ENCODE results near the gene SH2D2A. TPM values are rescaled to one million over a fixed set of nuclear protein-coding genes. Genes with fewer than 3 reads are reported as not detected.

SH2D2A gene
- polyA plus RNA-seq, 2 donors = 0.90 to 1.00 TPM

DNA sequence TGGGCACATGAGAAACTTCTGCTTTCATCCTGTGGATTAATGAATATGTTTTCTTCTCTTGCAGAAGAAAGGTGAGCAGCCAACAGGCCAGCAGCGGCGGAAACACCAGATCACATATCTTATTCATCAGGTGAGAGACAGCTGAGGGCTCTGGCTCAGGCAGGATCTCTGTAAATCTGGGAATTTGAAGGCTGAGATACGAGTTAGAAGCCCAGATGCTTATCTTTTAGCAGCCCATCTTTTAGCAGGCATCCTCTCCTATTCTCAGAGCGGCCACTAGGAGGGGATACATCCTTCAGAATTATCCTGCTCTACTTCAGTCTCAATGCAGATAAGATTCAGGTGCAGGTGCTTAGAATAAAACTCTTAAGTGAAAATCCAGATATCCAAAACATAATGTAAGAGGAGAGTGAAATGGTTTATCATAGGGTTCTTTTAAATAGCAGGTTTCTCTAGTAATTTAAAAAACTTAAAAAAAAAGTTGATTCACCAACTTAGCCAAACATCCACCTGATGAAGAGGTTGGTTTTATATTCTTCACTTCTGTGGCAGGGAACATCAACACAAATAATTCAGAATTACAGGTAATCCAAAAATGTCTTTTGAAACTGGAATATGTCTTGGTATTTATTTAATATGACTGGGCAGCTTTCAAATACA lies 19.3 kb downstream of the SH2D2A start:
- Histone ChIP-seq H3K36me3 (ENCODE audit: control insufficient read depth in 2 of 2, insufficient read depth in 2 of 2, low read length in 1 of 2) (peaks cover 34 to 39% of the 10 kb centered on the region in 2 donors), H3K27ac (ENCODE audit: low read depth in 2 of 2, low read length in 1 of 2) (no peak overlapping the region), H3K27me3 (ENCODE audit: control insufficient read depth in 1 of 2, insufficient read depth in 2 of 2, low read length in 2 of 2) (no peaks in the 10 kb centered on the region), H3K4me3 (ENCODE audit: low read depth in 1 of 2, low read length in 2 of 2) (no peak overlapping the region), H3K4me1 (ENCODE audit: control insufficient read depth in 2 of 2, insufficient read depth in 2 of 2, low read length in 1 of 2) (no peaks in the 10 kb centered on the region), H3K9me3 (ENCODE audit: control insufficient read depth in 2 of 2, insufficient read depth in 1 of 2, low read depth in 1 of 2, low read length in 1 of 2) (no peaks in the 10 kb centered on the region)
- WGBS, 2 donors = 36 to 50% methylated on average over 4 of the region's 4 CpGs

GRCh38 chr1:156796340-156797097 lies 20.1 kb downstream of the SH2D2A start:
- H3K4me3 ChIP-seq (ENCODE audit: low read depth in 1 of 2, low read length in 2 of 2) = no peak overlapping the region
- H3K36me3 ChIP-seq (ENCODE audit: control insufficient read depth in 2 of 2, insufficient read depth in 2 of 2, low read length in 1 of 2) = peaks cover 37 to 39% of the 10 kb centered on the region in 2 donors
- H3K9me3 ChIP-seq (ENCODE audit: control insufficient read depth in 2 of 2, insufficient read depth in 1 of 2, low read depth in 1 of 2, low read length in 1 of 2) = no peaks in the 10 kb centered on the region
- H3K27ac ChIP-seq (ENCODE audit: low read depth in 2 of 2, low read length in 1 of 2) = no peak overlapping the region
- WGBS, 2 donors = 85 to 86% methylated on average over 8 of the region's 8 CpGs
- H3K27me3 ChIP-seq (ENCODE audit: control insufficient read depth in 1 of 2, insufficient read depth in 2 of 2, low read length in 2 of 2) = no peaks in the 10 kb centered on the region
- H3K4me1 ChIP-seq (ENCODE audit: control insufficient read depth in 2 of 2, insufficient read depth in 2 of 2, low read length in 1 of 2) = no peaks in the 10 kb centered on the region

DNA sequence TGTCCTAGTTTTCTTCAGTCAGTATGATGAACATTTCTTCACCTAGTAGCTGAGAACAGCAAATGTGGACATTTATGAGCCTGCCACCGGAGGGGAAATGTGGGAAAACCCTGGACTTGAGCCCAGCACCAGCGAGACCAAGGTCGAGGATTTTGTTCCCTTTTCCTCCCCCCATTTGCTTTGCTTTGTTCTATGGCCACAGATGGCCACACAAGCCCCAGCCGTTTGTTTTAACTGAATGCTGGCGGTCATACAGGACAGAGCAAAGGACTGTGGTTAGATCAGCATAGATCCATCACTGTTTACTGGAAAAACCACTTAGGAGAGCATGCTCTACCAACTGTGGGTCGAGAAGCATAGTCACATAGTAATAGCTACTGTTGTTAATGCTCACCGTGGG lies 20.9 kb downstream of the SH2D2A start:
- 50 to 56% methylated on average over 7 of the region's 7 CpGs for WGBS, 2 donors

DNA sequence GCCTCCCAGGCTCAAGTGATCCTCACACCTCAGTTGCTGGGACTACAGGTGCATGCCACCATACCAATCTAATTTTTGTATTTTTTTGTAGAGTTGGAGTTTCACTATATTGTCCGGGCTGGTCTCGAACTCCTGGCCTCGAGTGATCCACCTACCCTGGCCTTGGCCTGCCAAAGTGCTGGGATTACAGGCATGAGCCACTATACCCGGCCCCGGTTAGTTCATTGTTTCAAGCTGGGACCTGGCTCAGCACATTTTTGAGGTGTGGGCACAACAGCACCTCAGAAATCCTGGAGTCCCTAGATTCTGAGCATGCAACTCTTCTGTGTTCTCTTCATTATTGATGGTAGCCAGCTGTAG lies 21.3 kb downstream of the SH2D2A start:
- Histone ChIP-seq H3K36me3 (ENCODE audit: control insufficient read depth in 2 of 2, insufficient read depth in 2 of 2, low read length in 1 of 2) (peaks cover 37 to 41% of the 10 kb centered on the region in 2 donors), H3K9me3 (ENCODE audit: control insufficient read depth in 2 of 2, insufficient read depth in 1 of 2, low read depth in 1 of 2, low read length in 1 of 2) (no peaks in the 10 kb centered on the region), H3K27ac (ENCODE audit: low read depth in 2 of 2, low read length in 1 of 2) (no peak overlapping the region), H3K4me1 (ENCODE audit: control insufficient read depth in 2 of 2, insufficient read depth in 2 of 2, low read length in 1 of 2) (no peaks in the 10 kb centered on the region), H3K4me3 (ENCODE audit: low read depth in 1 of 2, low read length in 2 of 2) (no peak overlapping the region), H3K27me3 (ENCODE audit: control insufficient read depth in 1 of 2, insufficient read depth in 2 of 2, low read length in 2 of 2) (no peaks in the 10 kb centered on the region)
- WGBS, 2 donors = 85 to 87% methylated on average over 5 of the region's 5 CpGs

More for the DNA sequence above, 20.9 kb downstream of the SH2D2A start:
- H3K4me1 ChIP-seq (ENCODE audit: control insufficient read depth in 2 of 2, insufficient read depth in 2 of 2, low read length in 1 of 2) = no peaks in the 10 kb centered on the region
- H3K4me3 ChIP-seq (ENCODE audit: low read depth in 1 of 2, low read length in 2 of 2) = no peak overlapping the region
- no peaks in the 10 kb centered on the region for H3K27me3 ChIP-seq (ENCODE audit: control insufficient read depth in 1 of 2, insufficient read depth in 2 of 2, low read length in 2 of 2)
- H3K36me3 ChIP-seq (ENCODE audit: control insufficient read depth in 2 of 2, insufficient read depth in 2 of 2, low read length in 1 of 2) = peaks cover 40 to 41% of the 10 kb centered on the region in 2 donors
- no peaks in the 10 kb centered on the region for H3K9me3 ChIP-seq (ENCODE audit: control insufficient read depth in 2 of 2, insufficient read depth in 1 of 2, low read depth in 1 of 2, low read length in 1 of 2)
- no peak overlapping the region for H3K27ac ChIP-seq (ENCODE audit: low read depth in 2 of 2, low read length in 1 of 2)

GRCh38 chr1:156794506-156795373 lies 21.9 kb downstream of the SH2D2A start:
- Histone ChIP-seq H3K4me1 (ENCODE audit: control insufficient read depth in 2 of 2, insufficient read depth in 2 of 2, low read length in 1 of 2) (no peaks in the 10 kb centered on the region), H3K27me3 (ENCODE audit: control insufficient read depth in 1 of 2, insufficient read depth in 2 of 2, low read length in 2 of 2) (no peaks in the 10 kb centered on the region), H3K27ac (ENCODE audit: low read depth in 2 of 2, low read length in 1 of 2) (no peak overlapping the region), H3K4me3 (ENCODE audit: low read depth in 1 of 2, low read length in 2 of 2) (no peak overlapping the region), H3K9me3 (ENCODE audit: control insufficient read depth in 2 of 2, insufficient read depth in 1 of 2, low read depth in 1 of 2, low read length in 1 of 2) (no peaks in the 10 kb centered on the region), H3K36me3 (ENCODE audit: control insufficient read depth in 2 of 2, insufficient read depth in 2 of 2, low read length in 1 of 2) (peaks cover 34 to 41% of the 10 kb centered on the region in 2 donors)
- WGBS, 2 donors = 80 to 81% methylated on average over 7 of the region's 7 CpGs

- no peak overlapping the region for H3K27ac ChIP-seq (ENCODE audit: low read depth in 2 of 2, low read length in 1 of 2)
- H3K36me3 ChIP-seq (ENCODE audit: control insufficient read depth in 2 of 2, insufficient read depth in 2 of 2, low read length in 1 of 2) = peaks cover 29 to 36% of the 10 kb centered on the region in 2 donors
Measured at GRCh38 chr1:156789621-156790318, 26.9 kb downstream of the SH2D2A start.

GRCh38 chr1:156788136-156788535 lies 28.5 kb downstream of the SH2D2A start:
- no peaks in the 10 kb centered on the region for H3K27me3 ChIP-seq (ENCODE audit: control insufficient read depth in 1 of 2, insufficient read depth in 2 of 2, low read length in 2 of 2)
- WGBS, 2 donors = 91 to 96% methylated on average over 2 of the region's 2 CpGs
- peaks cover 25 to 36% of the 10 kb centered on the region in 2 donors for H3K36me3 ChIP-seq (ENCODE audit: control insufficient read depth in 2 of 2, insufficient read depth in 2 of 2, low read length in 1 of 2)
- H3K27ac ChIP-seq (ENCODE audit: low read depth in 2 of 2, low read length in 1 of 2) = no peak overlapping the region
- no peaks in the 10 kb centered on the region for H3K4me1 ChIP-seq (ENCODE audit: control insufficient read depth in 2 of 2, insufficient read depth in 2 of 2, low read length in 1 of 2)
- H3K9me3 ChIP-seq (ENCODE audit: control insufficient read depth in 2 of 2, insufficient read depth in 1 of 2, low read depth in 1 of 2, low read length in 1 of 2) = no peaks in the 10 kb centered on the region
- H3K4me3 ChIP-seq (ENCODE audit: low read depth in 1 of 2, low read length in 2 of 2) = no peak overlapping the region

More at GRCh38 chr1:156789621-156790318, 26.9 kb downstream of the SH2D2A start:
- WGBS, 2 donors = 86 to 96% methylated on average over 4 of the region's 4 CpGs
- no peaks in the 10 kb centered on the region for H3K27me3 ChIP-seq (ENCODE audit: control insufficient read depth in 1 of 2, insufficient read depth in 2 of 2, low read length in 2 of 2)
- H3K4me3 ChIP-seq (ENCODE audit: low read depth in 1 of 2, low read length in 2 of 2) = no peak overlapping the region
- no peaks in the 10 kb centered on the region for H3K4me1 ChIP-seq (ENCODE audit: control insufficient read depth in 2 of 2, insufficient read depth in 2 of 2, low read length in 1 of 2)
- H3K9me3 ChIP-seq (ENCODE audit: control insufficient read depth in 2 of 2, insufficient read depth in 1 of 2, low read depth in 1 of 2, low read length in 1 of 2) = no peaks in the 10 kb centered on the region

- Histone ChIP-seq H3K36me3 (ENCODE audit: control insufficient read depth in 2 of 2, insufficient read depth in 2 of 2, low read length in 1 of 2) (peaks cover 17 to 28% of the 10 kb centered on the region in 2 donors), H3K27ac (ENCODE audit: low read depth in 2 of 2, low read length in 1 of 2) (no peak overlapping the region), H3K27me3 (ENCODE audit: control insufficient read depth in 1 of 2, insufficient read depth in 2 of 2, low read length in 2 of 2) (no peaks in the 10 kb centered on the region), H3K4me1 (ENCODE audit: control insufficient read depth in 2 of 2, insufficient read depth in 2 of 2, low read length in 1 of 2) (no peaks in the 10 kb centered on the region), H3K9me3 (ENCODE audit: control insufficient read depth in 2 of 2, insufficient read depth in 1 of 2, low read depth in 1 of 2, low read length in 1 of 2) (no peaks in the 10 kb centered on the region), H3K4me3 (ENCODE audit: low read depth in 1 of 2, low read length in 2 of 2) (no peak overlapping the region)
- 85 to 86% methylated on average over 10 of the region's 10 CpGs for WGBS, 2 donors
Measured at GRCh38 chr1:156786640-156787039, 30.0 kb downstream of the SH2D2A start.

- no peaks in the 10 kb centered on the region for H3K27me3 ChIP-seq (ENCODE audit: control insufficient read depth in 1 of 2, insufficient read depth in 2 of 2, low read length in 2 of 2)
- 88 to 91% methylated on average over 6 of the region's 6 CpGs for WGBS, 2 donors
- H3K4me1 ChIP-seq (ENCODE audit: control insufficient read depth in 2 of 2, insufficient read depth in 2 of 2, low read length in 1 of 2) = no peaks in the 10 kb centered on the region
- no peak overlapping the region for H3K4me3 ChIP-seq (ENCODE audit: low read depth in 1 of 2, low read length in 2 of 2)
- H3K27ac ChIP-seq (ENCODE audit: low read depth in 2 of 2, low read length in 1 of 2) = no peak overlapping the region
- H3K9me3 ChIP-seq (ENCODE audit: control insufficient read depth in 2 of 2, insufficient read depth in 1 of 2, low read depth in 1 of 2, low read length in 1 of 2) = no peaks in the 10 kb centered on the region
- H3K36me3 ChIP-seq (ENCODE audit: control insufficient read depth in 2 of 2, insufficient read depth in 2 of 2, low read length in 1 of 2) = peaks cover 11 to 22% of the 10 kb centered on the region in 2 donors
Measured at GRCh38 chr1:156785458-156785857, 31.2 kb downstream of the SH2D2A start.

Data from esophagus (tissue), 2 donors.